LNCAP (cell line): ENCODE measurements around the gene ECPAS.

Experiments
- TF ChIP-seq, protein P1 (sequence below): fragments of 450-650 bp; IDR thresholded peaks from 2 replicates; pipeline ENCODE4 v1.5.1; 2017; ENCODE audit warnings: mild to moderate bottlenecking

ECPAS gene

DNA sequence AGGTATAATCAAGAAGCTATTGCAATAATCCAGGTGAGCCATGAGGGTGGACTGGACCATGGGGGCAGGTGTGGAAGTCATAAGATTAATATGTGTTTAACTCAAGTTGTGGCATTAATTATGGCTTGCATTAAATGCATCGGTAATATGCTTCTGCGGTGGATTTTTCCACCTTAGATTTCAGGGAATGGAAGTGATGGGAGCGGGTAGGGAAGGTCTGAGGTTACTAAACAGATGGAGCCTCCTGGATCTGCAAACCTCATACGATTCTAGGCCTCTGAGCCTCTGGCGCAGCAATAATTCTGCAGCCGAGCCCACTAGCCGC is 40.5 kb upstream of the ECPAS start:
- TF ChIP-seq, protein P1, sequence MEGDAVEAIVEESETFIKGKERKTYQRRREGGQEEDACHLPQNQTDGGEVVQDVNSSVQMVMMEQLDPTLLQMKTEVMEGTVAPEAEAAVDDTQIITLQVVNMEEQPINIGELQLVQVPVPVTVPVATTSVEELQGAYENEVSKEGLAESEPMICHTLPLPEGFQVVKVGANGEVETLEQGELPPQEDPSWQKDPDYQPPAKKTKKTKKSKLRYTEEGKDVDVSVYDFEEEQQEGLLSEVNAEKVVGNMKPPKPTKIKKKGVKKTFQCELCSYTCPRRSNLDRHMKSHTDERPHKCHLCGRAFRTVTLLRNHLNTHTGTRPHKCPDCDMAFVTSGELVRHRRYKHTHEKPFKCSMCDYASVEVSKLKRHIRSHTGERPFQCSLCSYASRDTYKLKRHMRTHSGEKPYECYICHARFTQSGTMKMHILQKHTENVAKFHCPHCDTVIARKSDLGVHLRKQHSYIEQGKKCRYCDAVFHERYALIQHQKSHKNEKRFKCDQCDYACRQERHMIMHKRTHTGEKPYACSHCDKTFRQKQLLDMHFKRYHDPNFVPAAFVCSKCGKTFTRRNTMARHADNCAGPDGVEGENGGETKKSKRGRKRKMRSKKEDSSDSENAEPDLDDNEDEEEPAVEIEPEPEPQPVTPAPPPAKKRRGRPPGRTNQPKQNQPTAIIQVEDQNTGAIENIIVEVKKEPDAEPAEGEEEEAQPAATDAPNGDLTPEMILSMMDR, result no peak

DNA sequence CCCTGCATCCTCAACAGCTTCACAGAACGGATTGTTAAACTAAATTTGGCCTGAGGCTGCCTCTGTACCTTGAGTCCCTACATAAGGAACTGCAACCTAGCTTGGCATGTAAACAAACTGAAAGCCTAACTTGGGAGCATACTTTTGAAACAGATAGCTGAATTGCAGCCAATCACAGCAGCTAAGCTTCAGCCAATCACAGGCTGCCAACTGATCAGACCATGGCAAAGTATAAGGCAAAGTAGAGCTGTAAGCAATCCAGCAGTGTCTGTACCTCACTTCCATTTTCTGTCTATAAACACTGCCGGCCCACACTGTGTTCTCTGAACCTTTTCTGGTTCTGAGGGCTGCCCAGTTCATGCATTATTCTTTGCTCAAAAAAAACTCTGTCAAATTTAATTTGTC is 31.9 kb upstream of the ECPAS start:
- TF ChIP-seq, protein P1, result no peak

DNA sequence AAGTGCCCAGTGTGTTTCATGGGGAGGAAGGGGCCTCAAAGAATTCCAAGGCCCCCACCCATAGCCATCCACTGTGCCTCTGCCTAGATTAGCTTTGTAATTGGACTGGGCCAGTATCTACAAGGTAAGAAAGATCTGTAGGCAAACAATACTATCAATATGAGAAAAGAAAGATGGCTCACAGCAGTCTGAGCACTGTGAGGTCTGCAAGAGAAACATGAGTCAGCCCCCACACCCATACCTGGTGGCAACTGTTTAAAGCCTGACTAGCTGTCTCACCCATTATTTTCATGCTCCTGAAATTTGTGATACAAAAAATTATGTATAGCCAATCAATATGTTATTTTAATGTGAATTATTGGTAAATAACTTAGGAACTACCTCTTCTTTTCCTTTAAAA is 30.8 kb upstream of the ECPAS start:
- TF ChIP-seq, protein P1, result no peak

DNA sequence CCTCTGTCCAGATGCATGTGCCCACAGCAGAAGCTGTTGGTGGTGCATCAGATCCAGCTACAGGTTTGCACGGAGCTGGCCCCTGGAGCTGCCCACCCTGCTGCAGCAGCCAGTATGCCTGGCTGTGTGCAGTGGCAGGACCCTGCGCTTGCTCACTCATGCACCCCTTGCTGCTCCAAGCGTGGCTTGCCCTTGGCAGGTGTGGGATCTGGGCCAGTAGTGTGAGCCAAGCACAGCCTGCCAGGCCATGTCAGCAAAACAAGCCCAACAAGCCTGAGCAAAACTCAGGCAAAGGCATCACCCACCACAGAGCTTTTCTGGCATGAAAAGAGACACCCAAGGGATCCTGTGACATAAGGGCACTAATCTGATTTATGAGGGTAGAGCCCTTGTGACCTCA is 18.3 kb upstream of the ECPAS start:
- TF ChIP-seq, protein P1, result no peak

DNA sequence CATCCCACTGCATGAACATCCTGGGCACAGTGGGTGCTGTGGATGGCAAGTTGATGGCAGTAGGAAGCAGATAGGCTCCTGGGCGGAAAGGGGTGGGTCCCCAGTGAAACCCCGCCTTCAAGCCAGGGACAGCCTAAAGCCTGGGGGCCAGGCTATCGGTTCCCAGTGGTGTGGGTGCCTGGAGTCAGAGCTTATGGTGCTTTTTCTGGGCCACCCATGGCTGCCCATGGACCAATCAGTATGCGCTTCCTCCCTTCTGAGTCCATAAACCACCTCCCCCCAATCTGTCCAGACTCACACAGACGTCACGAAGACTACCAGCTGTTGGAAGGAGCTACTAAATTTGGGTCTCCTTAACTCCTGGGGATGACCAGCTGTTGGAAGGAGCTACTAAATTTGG is 17.5 kb upstream of the ECPAS start:
- TF ChIP-seq, protein P1, result no peak

DNA sequence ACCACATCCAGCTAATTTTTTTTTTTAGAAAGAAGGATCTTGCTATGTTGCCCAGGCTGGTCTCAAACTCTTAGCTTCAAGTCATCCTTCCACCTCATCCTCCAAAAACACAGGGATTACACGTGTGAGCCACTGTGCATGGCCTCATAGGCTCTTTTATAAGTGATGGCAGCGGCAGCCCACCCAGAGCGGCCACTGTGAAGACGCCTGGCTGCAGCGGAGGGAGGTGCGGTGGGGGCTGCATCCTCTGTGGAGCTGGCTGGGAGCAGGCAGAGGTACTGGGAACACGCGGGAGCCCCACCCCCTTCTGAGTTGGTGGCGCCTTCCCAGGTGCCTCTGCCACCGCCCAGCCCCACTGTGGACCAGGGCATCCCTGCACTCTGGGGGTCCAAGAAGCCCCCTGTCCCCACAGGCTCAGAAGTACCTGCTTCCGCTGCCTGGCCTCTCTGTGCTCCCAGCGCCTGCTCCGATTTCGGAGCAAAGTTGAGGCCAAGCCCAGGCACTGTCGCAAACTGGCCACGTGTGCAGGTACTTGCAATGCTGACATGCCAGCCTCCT is 16.9 kb upstream of the ECPAS start:
- TF ChIP-seq, protein P1, result no peak

DNA sequence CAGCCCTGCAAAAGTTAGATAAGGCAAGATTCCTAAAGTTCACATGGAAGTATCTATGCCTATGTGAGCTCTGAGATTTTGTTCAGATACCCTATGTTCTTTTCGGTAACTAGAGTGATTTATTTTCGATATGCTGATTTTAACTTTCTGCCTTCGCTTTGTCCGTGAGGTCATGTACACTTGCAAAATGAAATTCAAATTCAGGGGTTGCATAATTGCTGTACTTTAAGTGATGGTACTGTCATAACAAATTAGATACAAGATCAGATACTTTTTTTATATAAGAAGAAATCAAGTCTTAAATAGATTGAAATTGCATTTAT is 350 bp upstream of the ECPAS start:
- TF ChIP-seq, protein P1, result no peak

DNA sequence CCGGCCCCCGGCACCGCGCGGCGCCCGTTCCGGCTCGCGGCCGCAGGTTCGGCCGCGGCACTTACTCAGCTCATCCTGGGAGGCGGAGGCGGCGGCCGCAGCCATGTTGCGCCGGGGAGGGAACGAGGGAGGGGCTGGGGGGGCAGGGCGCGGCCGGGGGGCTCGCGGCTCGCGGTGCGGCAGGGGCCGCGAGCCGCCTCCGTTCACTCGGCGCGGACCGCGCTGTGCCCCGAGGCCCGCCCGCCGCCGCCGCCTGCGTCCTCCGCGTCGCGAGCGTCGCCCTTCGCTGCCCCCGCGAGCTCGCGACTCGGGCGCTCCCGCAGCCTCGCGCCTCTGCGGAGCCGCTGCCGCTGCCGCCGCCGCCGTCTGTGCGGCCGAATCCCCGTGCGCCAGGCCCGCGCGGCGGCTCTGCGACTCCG is 735 bp downstream of the ECPAS start:
- TF ChIP-seq, protein P1, result no peak
